Stomach (tissue), 4 donors: ENCODE data around the gene BTF3L4.

ENCODE experiments used
- POLR2A ChIP-seq, 4 donors: fragments of 450-650 bp; IDR thresholded peaks; one replicate each; pipeline ENCODE4 v1.6.1; 2016; ENCODE audit warnings: antibody characterized with exemption in 4 of 4, control low read depth in 2 of 4, mild to moderate bottlenecking in 1 of 4, moderate library complexity in 1 of 4
- TF ChIP-seq, protein P1 (sequence below), 7 experiments: fragments of 450-650 bp in 4 of 7; fragments of 200-600 bp in 3 of 7; sonication (generic) in 3 of 7; IDR thresholded peaks; one replicate each; pipeline ENCODE4 v1.5.1; 2016 to 2019; ENCODE audit warnings: antibody characterized with exemption in 7 of 7, control low read depth in 2 of 7, mild to moderate bottlenecking in 1 of 7

DNA sequence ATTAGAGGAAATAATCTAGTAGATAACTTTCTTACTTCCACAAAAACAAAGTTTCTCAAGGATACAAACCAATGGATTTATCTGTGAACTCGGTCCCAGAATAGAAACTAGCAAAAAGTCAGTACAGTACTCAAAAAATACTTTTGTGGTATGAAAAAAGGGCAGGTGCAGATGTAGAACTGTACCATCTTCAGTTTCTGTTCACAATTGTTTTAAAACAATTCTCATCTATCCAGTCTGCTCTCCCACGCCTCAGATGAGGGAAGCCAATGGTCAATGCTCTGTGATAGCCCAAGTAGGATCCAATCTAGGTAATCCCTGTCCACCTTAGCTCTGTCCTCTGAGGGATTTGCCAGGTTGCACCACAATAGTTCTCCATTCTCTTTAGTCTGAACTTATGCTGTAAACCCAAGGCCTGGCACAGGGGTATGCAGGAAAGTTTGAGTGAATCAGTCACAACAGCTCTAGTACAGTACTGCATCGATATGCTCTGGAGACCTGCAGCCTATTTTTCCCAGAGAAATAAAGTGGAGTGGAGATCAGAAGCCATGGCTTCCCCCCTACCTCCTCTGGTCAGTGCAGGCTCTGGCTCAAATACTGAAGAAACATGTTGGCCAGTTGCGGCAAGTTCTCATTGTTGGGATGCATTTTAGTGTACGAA, 23.8 kb upstream of the BTF3L4 start:
- no peak for TF ChIP-seq POLR2A (IDR thresholded peaks at IDR 0.05)
- TF ChIP-seq, protein P1, sequence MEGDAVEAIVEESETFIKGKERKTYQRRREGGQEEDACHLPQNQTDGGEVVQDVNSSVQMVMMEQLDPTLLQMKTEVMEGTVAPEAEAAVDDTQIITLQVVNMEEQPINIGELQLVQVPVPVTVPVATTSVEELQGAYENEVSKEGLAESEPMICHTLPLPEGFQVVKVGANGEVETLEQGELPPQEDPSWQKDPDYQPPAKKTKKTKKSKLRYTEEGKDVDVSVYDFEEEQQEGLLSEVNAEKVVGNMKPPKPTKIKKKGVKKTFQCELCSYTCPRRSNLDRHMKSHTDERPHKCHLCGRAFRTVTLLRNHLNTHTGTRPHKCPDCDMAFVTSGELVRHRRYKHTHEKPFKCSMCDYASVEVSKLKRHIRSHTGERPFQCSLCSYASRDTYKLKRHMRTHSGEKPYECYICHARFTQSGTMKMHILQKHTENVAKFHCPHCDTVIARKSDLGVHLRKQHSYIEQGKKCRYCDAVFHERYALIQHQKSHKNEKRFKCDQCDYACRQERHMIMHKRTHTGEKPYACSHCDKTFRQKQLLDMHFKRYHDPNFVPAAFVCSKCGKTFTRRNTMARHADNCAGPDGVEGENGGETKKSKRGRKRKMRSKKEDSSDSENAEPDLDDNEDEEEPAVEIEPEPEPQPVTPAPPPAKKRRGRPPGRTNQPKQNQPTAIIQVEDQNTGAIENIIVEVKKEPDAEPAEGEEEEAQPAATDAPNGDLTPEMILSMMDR (IDR thresholded peaks at IDR 0.05) = no peak
